Mucosa of gallbladder (tissue), 1 donor: ENCODE measurements around the gene RANBP6. TPM values are rescaled to one million over a fixed set of nuclear protein-coding genes. Genes with fewer than 3 reads are reported as not detected.
"Not testable (repeated sequence)": the region's sequence is repeated elsewhere in the genome, so short reads cannot be mapped to it uniquely, and the experiment has no call there.

Source experiments
- DNase-seq: peaks from one replicate; pipeline ENCODE4 v3.0.0-alpha.2; 2020; ENCODE audit warnings: low spot score
- total RNA-seq: library from RNA; stranded (reverse); gene quantifications from one replicate; pipeline ENCODE4 v1.2.1, GENCODE V29; 2021
- donor health status: DM: no; HTN: no; CAD: no.

RANBP6 gene
- 12.7 TPM for total RNA-seq

- DNase-seq, result peak; percentile 93
Observed at GRCh38 chr9:6015278-6016157, at the start of gene RANBP6. TSS of gene RANBP6 (minus strand) at chr9:6015624. CDS start at chr9:6015607, 17 bp downstream.

- DNase-seq, result not testable (repeated sequence)
Observed at GRCh38 chr9:6063146-6063545, 47.7 kb upstream of the RANBP6 start.

GRCh38 chr9:6055666-6056065, 40.2 kb upstream of the RANBP6 start:
- no peak for DNase-seq

- DNase-seq, result peak; percentile 70
Observed at GRCh38 chr9:6055216-6055615, 39.8 kb upstream of the RANBP6 start.

- DNase-seq, result peak; percentile 62
Observed at GRCh38 chr9:6054280-6055099, 39.1 kb upstream of the RANBP6 start.

GRCh38 chr9:6052293-6052919, 37.0 kb upstream of the RANBP6 start:
- DNase-seq, result no peak

GRCh38 chr9:6051511-6051950, 36.1 kb upstream of the RANBP6 start:
- DNase-seq, result no peak

GRCh38 chr9:6049798-6050197, 34.4 kb upstream of the RANBP6 start:
- DNase-seq, result no peak

GRCh38 chr9:6048039-6048438, 32.6 kb upstream of the RANBP6 start:
- DNase-seq, result no peak

- no peak for DNase-seq
Observed at GRCh38 chr9:6047020-6047419, 31.6 kb upstream of the RANBP6 start.

GRCh38 chr9:6045364-6045763, 29.9 kb upstream of the RANBP6 start:
- no peak for DNase-seq

GRCh38 chr9:6040077-6040476, 24.7 kb upstream of the RANBP6 start:
- DNase-seq, result no peak

GRCh38 chr9:6036391-6036790, 21.0 kb upstream of the RANBP6 start:
- DNase-seq, result no peak

- no peak for DNase-seq
Observed at GRCh38 chr9:6034954-6035353, 19.5 kb upstream of the RANBP6 start.

GRCh38 chr9:6029604-6030274, 14.3 kb upstream of the RANBP6 start:
- DNase-seq, result no peak

GRCh38 chr9:6024035-6024554, 8.7 kb upstream of the RANBP6 start:
- DNase-seq, result no peak

- DNase-seq, result not testable (repeated sequence)
Observed at GRCh38 chr9:6016975-6017374, 1.6 kb upstream of the RANBP6 start.

GRCh38 chr9:6014670-6015270, 654 bp downstream of the RANBP6 start:
- no peak for DNase-seq

GRCh38 chr9:6008169-6008979, 7.0 kb downstream of the RANBP6 start:
- peak; percentile 97 for DNase-seq

GRCh38 chr9:6007770-6008168, 7.7 kb downstream of the RANBP6 start:
- peak; percentile 72 for DNase-seq
